NCI-H187 treated with DMSO at 0.1 percent for 48 hours (cell line): Measurements from ENCODE around the gene VKORC1.
"Not testable (repeated sequence)": the region's sequence is repeated elsewhere in the genome, so short reads cannot be mapped to it uniquely, and the experiment has no call there.

ENCODE experiments used
- DNase-seq: peaks from one replicate; lab custom pipeline; 2025; lab: John Stamatoyannopoulos, UW

The VKORC1 gene

GRCh38 chr16:31094424-31095120, at the start of gene VKORC1:
Gene VKORC1 (minus strand): TSS chr16:31094797. CDS start chr16:31094729, 68 bp downstream.
- peak; percentile 42 for DNase-seq

- DNase-seq, result no peak
Observed at GRCh38 chr16:31143694-31144148, 49.1 kb upstream of the VKORC1 start.

GRCh38 chr16:31143011-31143693, 48.6 kb upstream of the VKORC1 start:
- no peak for DNase-seq

GRCh38 chr16:31142109-31143010, 47.8 kb upstream of the VKORC1 start:
- peak; percentile 82 for DNase-seq

GRCh38 chr16:31141489-31142108, 47.0 kb upstream of the VKORC1 start:
- no peak for DNase-seq

- DNase-seq, result not testable (repeated sequence)
Observed at GRCh38 chr16:31141071-31141469, 46.5 kb upstream of the VKORC1 start.

GRCh38 chr16:31138621-31139578, 44.3 kb upstream of the VKORC1 start:
- no peak for DNase-seq

- DNase-seq, result not testable (repeated sequence)
Observed at GRCh38 chr16:31136822-31137499, 42.4 kb upstream of the VKORC1 start.

GRCh38 chr16:31136287-31136662, 41.7 kb upstream of the VKORC1 start:
- no peak for DNase-seq

- DNase-seq, result no peak
Observed at GRCh38 chr16:31135535-31136286, 41.1 kb upstream of the VKORC1 start, which contains the start of gene PRSS8. Gene PRSS8 (minus strand): TSS chr16:31135727. CDS start chr16:31135498, 229 bp downstream.

- DNase-seq, result no peak
Observed at GRCh38 chr16:31134625-31135534, 40.3 kb upstream of the VKORC1 start.

GRCh38 chr16:31134091-31134571, 39.5 kb upstream of the VKORC1 start:
- no peak for DNase-seq

- DNase-seq, result no peak
Observed at GRCh38 chr16:31133046-31133501, 38.5 kb upstream of the VKORC1 start.

GRCh38 chr16:31132303-31132979, 37.8 kb upstream of the VKORC1 start:
- DNase-seq, result no peak

- no peak for DNase-seq
Observed at GRCh38 chr16:31131841-31132271, 37.3 kb upstream of the VKORC1 start.

GRCh38 chr16:31131416-31131815, 36.8 kb upstream of the VKORC1 start:
- DNase-seq, result no peak

- no peak for DNase-seq
Observed at GRCh38 chr16:31130899-31131298, 36.3 kb upstream of the VKORC1 start.
